Left ventricle myocardium superior (tissue), 1 donor: ENCODE measurements around the gene NEK4. TPM values are rescaled to one million over a fixed set of nuclear protein-coding genes. Genes with fewer than 3 reads are reported as not detected.
"Not testable (repeated sequence)": the region's sequence is repeated elsewhere in the genome, so short reads cannot be mapped to it uniquely, and the experiment has no call there.

Source experiments
- ATAC-seq: fragments of 200-7000 bp; cut with Tn5 transposase; one replicate; pipeline ENCODE4 v1.9.1; 2020; ENCODE audit warnings: mild to moderate bottlenecking, moderate library complexity
- DNase-seq: peaks from one replicate; pipeline ENCODE4 v3.0.0-alpha.2; 2020
- intact Hi-C: fragments of 100-400 bp; cut with micrococcal nuclease; formaldehyde crosslinking; loops from one replicate; pipeline ENCODE4 v1.11.0; 2022
- total RNA-seq: library from RNA; stranded (reverse); fragmentation: NEBNext Ultra II Directional; extraction: Animal tissue kit (Norgen Biotek cat#: 25700); gene quantifications from one replicate; pipeline ENCODE4 v1.2.1, GENCODE V29; 2021
- donor health status: DM: no; HTN: yes; CAD: no; lungs with severe emphysema.

Gene NEK4
- total RNA-seq, 1 donor from 2014 or later: 21.3 TPM

GRCh38 chr3:52756141-52756540, 14.6 kb downstream of the NEK4 start:
- DNase-seq (no peak), ATAC-seq (no peak)
- intact Hi-C loops: no loop called here

GRCh38 chr3:52754373-52754772, 16.4 kb downstream of the NEK4 start:
- intact Hi-C loops: no loop called here
- no peak for ATAC-seq
- DNase-seq: no peak

- no peak for ATAC-seq
- no peak for DNase-seq
- intact Hi-C loops: no loop called here
These were observed 18.6 kb downstream of the NEK4 start for GRCh38 chr3:52752045-52752660.

GRCh38 chr3:52743721-52744120, 27.0 kb downstream of the NEK4 start:
- DNase-seq (no peak), ATAC-seq (no peak)
- intact Hi-C loops: no loop called here

- DNase-seq (no peak), ATAC-seq (no peak)
- intact Hi-C loops: no loop called here
These were observed 27.6 kb downstream of the NEK4 start for GRCh38 chr3:52743152-52743551.

GRCh38 chr3:52742418-52743041, 28.2 kb downstream of the NEK4 start:
- no peak for DNase-seq
- intact Hi-C loops: no loop called here
- ATAC-seq: peak; percentile 51

GRCh38 chr3:52739730-52740129, 31.0 kb downstream of the NEK4 start:
- intact Hi-C loops: no loop called here
- DNase-seq (no peak), ATAC-seq (no peak)

GRCh38 chr3:52733256-52733891, 37.4 kb downstream of the NEK4 start:
- ATAC-seq: no peak

GRCh38 chr3:52731590-52731989, 39.1 kb downstream of the NEK4 start:
- intact Hi-C loops: no loop called here
- DNase-seq: no peak
- no peak for ATAC-seq

More at GRCh38 chr3:52733256-52733891, 37.4 kb downstream of the NEK4 start:
- intact Hi-C loops: no loop called here
- DNase-seq: no peak

- DNase-seq: no peak
- intact Hi-C loops: no loop called here
- ATAC-seq: no peak
These were observed 40.1 kb downstream of the NEK4 start for GRCh38 chr3:52730681-52731080.

- ATAC-seq, DNase-seq, intact Hi-C loops: not testable (repeated sequence)
These were observed 42.0 kb downstream of the NEK4 start for GRCh38 chr3:52728753-52729152.

- DNase-seq (no peak), ATAC-seq (no peak)
- intact Hi-C loops: no loop called here
These were observed 46.2 kb downstream of the NEK4 start for GRCh38 chr3:52724511-52724910.

- ATAC-seq (no peak), DNase-seq (no peak)
- intact Hi-C loops: no loop called here
These were observed 46.8 kb downstream of the NEK4 start for GRCh38 chr3:52723935-52724334.

- no peak for DNase-seq
- intact Hi-C loops: no loop called here
- ATAC-seq: no peak
These were observed 48.2 kb downstream of the NEK4 start for GRCh38 chr3:52722491-52722890.

GRCh38 chr3:52721730-52722008, 49.1 kb downstream of the NEK4 start:
- no peak for ATAC-seq
- intact Hi-C loops: no loop called here
- no peak for DNase-seq

GRCh38 chr3:52721002-52721729, 49.6 kb downstream of the NEK4 start:
- ATAC-seq (peak; percentile 33), DNase-seq (no peak)
- intact Hi-C loops: no loop called here

GRCh38 chr3:52719618-52720017, 51.1 kb downstream of the NEK4 start:
- intact Hi-C loops: no loop called here
- no peak for DNase-seq
- ATAC-seq: no peak

- ATAC-seq (no peak), DNase-seq (no peak)
- intact Hi-C loops: no loop called here
These were observed 54.9 kb downstream of the NEK4 start for GRCh38 chr3:52715714-52716305.

- intact Hi-C loops: no loop called here
- ATAC-seq (peak; percentile 47), DNase-seq (no peak)
These were observed 56.1 kb downstream of the NEK4 start for GRCh38 chr3:52714335-52715302.
